Coronary artery (tissue), 2 donors: ENCODE results near the gene LRRC72.
"Not testable (repeated sequence)": the region's sequence is repeated elsewhere in the genome, so short reads cannot be mapped to it uniquely, and the experiment has no call there.

Source experiments
- DNase-seq: peaks from one replicate; pipeline ENCODE4 v3.0.0-alpha.2; 2017; ENCODE audit warnings: low spot score
- H3K27ac ChIP-seq, 2 donors: fragments of 200-600 bp; sonication (generic); one replicate each; pipeline ENCODE4 v1.5.1; 2016 to 2019
- H3K4me3 ChIP-seq: fragments of 200-600 bp; sonication (generic); 2 replicates; pipeline ENCODE4 v1.5.1; 2016; ENCODE audit warnings: mild to moderate bottlenecking, moderate library complexity
- TF ChIP-seq, protein P1 (sequence below): fragments of 200-600 bp; sonication (generic); IDR thresholded peaks from one replicate; pipeline ENCODE4 v1.5.1; 2019; ENCODE audit warnings: antibody characterized with exemption

LRRC72 gene

DNA sequence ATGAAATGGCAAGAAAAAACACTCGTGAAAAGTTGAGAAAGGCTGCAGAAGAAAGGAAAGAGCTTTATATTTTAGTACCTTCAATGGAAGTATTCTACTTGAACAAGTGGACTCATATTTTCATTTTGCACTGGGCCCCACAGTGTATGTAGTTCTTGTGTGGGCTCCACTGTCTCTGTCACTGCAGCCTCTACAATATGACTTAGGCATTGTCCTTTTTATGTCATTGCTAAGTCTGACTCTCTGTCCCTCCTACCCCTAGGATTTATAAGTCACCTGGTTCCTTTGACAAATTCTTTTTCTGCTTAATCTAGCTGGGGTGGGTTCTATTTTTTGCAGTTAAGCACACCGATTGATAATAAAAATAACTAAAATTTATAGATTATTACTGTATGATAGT lies 33.4 kb upstream of the LRRC72 start:
- DNase-seq = no peak
- Histone ChIP-seq H3K4me3 (no peak overlapping the region), H3K27ac (no peak overlapping the region)
- TF ChIP-seq, protein P1, sequence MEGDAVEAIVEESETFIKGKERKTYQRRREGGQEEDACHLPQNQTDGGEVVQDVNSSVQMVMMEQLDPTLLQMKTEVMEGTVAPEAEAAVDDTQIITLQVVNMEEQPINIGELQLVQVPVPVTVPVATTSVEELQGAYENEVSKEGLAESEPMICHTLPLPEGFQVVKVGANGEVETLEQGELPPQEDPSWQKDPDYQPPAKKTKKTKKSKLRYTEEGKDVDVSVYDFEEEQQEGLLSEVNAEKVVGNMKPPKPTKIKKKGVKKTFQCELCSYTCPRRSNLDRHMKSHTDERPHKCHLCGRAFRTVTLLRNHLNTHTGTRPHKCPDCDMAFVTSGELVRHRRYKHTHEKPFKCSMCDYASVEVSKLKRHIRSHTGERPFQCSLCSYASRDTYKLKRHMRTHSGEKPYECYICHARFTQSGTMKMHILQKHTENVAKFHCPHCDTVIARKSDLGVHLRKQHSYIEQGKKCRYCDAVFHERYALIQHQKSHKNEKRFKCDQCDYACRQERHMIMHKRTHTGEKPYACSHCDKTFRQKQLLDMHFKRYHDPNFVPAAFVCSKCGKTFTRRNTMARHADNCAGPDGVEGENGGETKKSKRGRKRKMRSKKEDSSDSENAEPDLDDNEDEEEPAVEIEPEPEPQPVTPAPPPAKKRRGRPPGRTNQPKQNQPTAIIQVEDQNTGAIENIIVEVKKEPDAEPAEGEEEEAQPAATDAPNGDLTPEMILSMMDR = no peak

DNA sequence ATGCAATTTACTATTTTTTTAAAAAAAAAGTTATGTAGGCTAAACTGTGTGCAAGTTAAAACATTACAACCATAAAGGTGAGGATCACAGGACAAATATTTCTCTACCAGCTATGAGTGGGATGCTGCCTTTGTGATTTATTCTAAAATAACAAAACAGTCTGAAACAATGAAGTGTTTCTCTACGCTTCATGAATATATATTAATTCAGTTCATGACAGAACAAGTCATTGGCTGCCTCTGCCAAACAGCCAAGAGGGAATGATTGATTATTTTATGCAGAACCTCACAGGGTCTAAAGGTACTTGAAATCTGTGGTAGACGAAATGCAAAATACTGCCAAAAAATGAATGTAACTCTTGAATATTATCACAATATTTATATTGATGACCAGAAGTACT lies 32.1 kb upstream of the LRRC72 start:
- TF ChIP-seq, protein P1 = no peak
- Histone ChIP-seq H3K4me3 (no peak overlapping the region), H3K27ac (no peak overlapping the region)
- no peak for DNase-seq

DNA sequence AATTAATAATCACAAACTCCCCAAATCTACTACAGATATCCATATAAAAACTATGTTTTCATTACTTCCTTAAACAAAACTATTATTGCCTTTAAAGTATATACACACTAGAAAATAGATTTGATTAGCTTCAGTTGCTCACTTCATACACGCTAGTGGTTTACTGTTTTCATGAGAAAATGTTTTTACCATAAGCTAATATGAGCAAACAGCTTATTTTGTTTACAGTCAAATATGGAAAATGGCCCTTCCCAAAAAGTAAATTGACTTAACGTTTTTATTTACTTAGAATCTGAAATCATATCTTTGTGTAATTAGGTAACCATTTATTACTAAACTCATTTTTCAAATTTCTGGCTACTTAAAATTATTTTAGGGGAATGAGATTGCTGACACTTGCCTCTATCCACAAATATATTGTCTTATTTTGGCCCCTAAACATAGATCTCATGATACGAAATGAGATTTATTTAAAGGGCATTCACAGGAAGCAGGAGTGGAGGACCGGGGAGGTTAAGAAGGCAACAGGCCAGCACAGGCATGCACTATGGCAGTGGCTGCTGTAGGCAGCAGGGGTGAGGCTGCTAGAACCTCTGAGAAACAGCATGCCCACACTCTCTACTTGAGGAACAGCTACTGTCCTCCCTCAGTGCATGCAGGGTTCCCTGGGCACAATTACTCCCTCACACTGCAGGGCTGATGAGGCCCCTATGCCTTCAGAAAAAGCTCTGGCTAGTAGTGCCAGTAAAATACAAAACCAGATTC lies 31.5 kb upstream of the LRRC72 start:
- TF ChIP-seq, protein P1 = no peak
- no peak for DNase-seq
- Histone ChIP-seq H3K27ac (no peak overlapping the region), H3K4me3 (no peak overlapping the region)

DNA sequence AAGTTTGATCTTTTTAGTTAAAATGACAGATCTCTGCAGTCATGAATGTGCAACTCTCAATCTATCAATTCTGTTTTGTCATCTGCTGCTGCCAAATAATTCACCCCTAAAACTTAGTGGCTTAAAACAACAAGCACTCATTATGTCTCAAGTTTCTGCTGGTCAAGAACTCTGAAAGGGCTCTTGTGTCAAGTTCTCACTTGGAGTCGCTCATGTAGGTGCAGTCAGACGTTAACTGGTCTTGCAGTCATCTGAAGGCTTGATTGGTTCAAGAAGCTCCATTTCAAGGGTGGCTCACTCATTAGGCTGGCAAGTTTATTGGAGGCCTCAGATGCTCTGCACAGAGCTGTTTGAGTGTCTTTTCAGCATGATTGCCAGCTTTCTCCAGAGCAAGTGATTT lies 28.5 kb upstream of the LRRC72 start:
- H3K27ac ChIP-seq = no peak overlapping the region
- DNase-seq = no peak
- H3K4me3 ChIP-seq = no peak overlapping the region
- TF ChIP-seq, protein P1 = no peak

DNA sequence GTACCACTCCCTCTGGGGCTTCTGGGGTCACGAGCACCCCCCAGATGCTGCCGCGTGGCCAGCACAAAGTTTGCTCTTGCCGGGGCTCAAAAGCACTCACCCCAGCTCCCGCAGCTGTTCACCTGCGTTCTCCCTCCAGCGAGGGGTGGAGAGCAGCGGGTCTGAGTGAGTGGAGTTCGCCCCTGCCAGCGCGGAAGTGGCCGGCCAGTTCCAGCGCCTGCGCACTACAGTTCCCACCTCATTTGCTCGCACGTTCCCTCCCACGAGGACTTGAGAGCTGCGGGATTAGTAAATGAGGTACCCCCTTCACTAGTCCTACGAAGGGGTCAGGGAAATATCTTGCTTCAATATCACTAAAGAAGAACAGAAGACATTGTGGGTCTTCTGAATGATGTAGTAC lies 24.3 kb upstream of the LRRC72 start:
- Histone ChIP-seq H3K27ac (no peak overlapping the region), H3K4me3 (no peak overlapping the region)
- DNase-seq = no peak
- TF ChIP-seq, protein P1 = no peak

DNA sequence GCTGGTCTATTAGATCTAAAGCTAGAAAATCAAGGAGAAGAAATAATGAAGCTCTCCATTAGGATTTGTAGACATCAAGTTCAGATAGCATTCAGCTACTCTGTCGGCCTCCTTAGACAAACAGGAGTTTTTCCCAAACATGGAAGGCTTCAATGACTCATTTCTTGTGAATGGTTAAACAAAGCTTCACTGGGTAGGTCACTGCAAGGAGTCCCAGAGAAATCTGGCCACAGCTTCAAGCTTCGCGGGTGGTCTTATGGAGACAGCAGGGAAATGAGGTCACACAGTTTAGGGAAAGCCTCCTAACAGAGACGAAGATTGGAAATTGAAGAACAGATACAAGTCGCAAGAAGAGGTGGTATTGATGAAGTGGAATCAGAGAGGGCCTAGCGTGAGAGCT lies 22.6 kb upstream of the LRRC72 start:
- no peak for DNase-seq
- no peak overlapping the region for H3K27ac ChIP-seq
- H3K4me3 ChIP-seq = no peak overlapping the region
- TF ChIP-seq, protein P1 = no peak

DNA sequence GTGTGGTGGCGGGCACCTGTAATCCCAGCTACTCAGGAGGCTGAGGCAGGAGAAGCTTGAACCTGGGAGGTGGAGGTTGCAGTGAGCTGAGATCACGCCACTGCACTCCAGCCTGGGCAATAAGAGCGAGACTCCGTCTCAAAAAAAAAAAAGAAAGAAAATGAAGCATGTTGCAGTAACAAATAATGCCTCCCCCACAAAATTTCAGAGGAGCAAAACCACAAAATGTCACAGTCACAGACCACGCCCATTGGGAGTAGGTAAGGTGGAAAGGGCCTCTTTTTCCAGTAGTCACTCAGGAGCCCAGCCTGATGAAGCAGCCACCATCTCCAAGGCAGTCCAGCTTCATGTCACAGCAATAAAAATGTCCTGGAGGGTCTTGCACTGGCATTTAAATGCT lies 20.2 kb upstream of the LRRC72 start:
- H3K27ac ChIP-seq, H3K4me3 ChIP-seq, DNase-seq: not testable (repeated sequence)
